Osteoblast (primary cell): ENCODE data around the gene CNBD2. TPM values are rescaled to one million over a fixed set of nuclear protein-coding genes. Genes with fewer than 3 reads are reported as not detected.

Experiments used
- DNase-seq: peaks from one replicate; pipeline ENCODE4 v3.0.0; 2011; ENCODE audit warnings: low spot score, mixed read lengths; ENCODE audit not compliant: insufficient read length; ENCODE audit errors: missing footprints
- H2AFZ ChIP-seq: 2 replicates; pipeline ENCODE4 v1.6.0; 2011; ENCODE audit warnings: mild to moderate bottlenecking, low read length
- H3K27ac ChIP-seq: 2 replicates; pipeline ENCODE4 v1.5.1; 2011; ENCODE audit warnings: mild to moderate bottlenecking, low read depth, low read length, moderate library complexity
- H3K27me3 ChIP-seq: 2 replicates; pipeline ENCODE4 v1.6.0; 2012; ENCODE audit warnings: mild to moderate bottlenecking, control low read depth, inconsistent platforms, low read length, moderate library complexity; ENCODE audit not compliant: insufficient read depth
- H3K36me3 ChIP-seq: 2 replicates; pipeline ENCODE4 v1.5.1; 2011; ENCODE audit warnings: mild to moderate bottlenecking, low read length, control low read depth, moderate library complexity; ENCODE audit not compliant: insufficient read depth
- H3K4me1 ChIP-seq: 2 replicates; pipeline ENCODE4 v1.5.1; 2011; ENCODE audit warnings: mild to moderate bottlenecking, low read length, control low read depth, moderate library complexity; ENCODE audit not compliant: insufficient read depth
- H3K4me2 ChIP-seq: 2 replicates; pipeline ENCODE4 v1.6.0; 2011; ENCODE audit warnings: mild to moderate bottlenecking, low read length; ENCODE audit not compliant: insufficient read depth
- H3K4me3 ChIP-seq: fragments of 200-600 bp; sonication (generic); 3 replicates; pipeline ENCODE4 v1.5.1; 2012; ENCODE audit warnings: mild to moderate bottlenecking, low read length, inconsistent platforms; ENCODE audit not compliant: insufficient read depth
- H3K79me2 ChIP-seq: 2 replicates; pipeline ENCODE4 v1.6.0; 2012; ENCODE audit warnings: mild to moderate bottlenecking, low read length, control low read depth, inconsistent platforms; ENCODE audit not compliant: insufficient read depth
- H3K9me3 ChIP-seq: 2 replicates; pipeline ENCODE4 v1.5.1; 2011; ENCODE audit warnings: low read depth, low read length, control low read depth
- H4K20me1 ChIP-seq: 2 replicates; pipeline ENCODE4 v1.6.0; 2012; ENCODE audit warnings: mild to moderate bottlenecking, low read length, control low read depth; ENCODE audit not compliant: insufficient read depth
- CTCF ChIP-seq: IDR thresholded peaks from 2 replicates; pipeline ENCODE4 v1.5.1; 2011; ENCODE audit warnings: mild to moderate bottlenecking, low read depth, low read length, moderate library complexity; ENCODE audit errors: extremely low read depth
- total RNA-seq: library from RNA; depleted of rRNA; stranded (reverse); fragments of >200 nt; gene quantifications from 2 replicates; pipeline ENCODE4 v1.2.3, GENCODE V29; 2012

CNBD2 gene
- total RNA-seq, 1 donor, result 0.72 TPM

- Histone ChIP-seq H4K20me1 (no peaks in the 10 kb centered on the region), H3K27me3 (peaks cover 4% of the 10 kb centered on the region), H3K4me1 (peaks cover 13% of the 10 kb centered on the region), H3K27ac (no peak overlapping the region), H3K79me2 (no peaks in the 10 kb centered on the region), H2AFZ (no peak overlapping the region), H3K9me3 (no peaks in the 10 kb centered on the region), H3K4me2 (no peak overlapping the region), H3K4me3 (no peak overlapping the region), H3K36me3 (no peaks in the 10 kb centered on the region)
- no peak for TF ChIP-seq CTCF
- DNase-seq, result peak; percentile 17
Measured at GRCh38 chr20:36031806-36032205, 63.4 kb downstream of the CNBD2 start.

- Histone ChIP-seq H3K27ac (no peak overlapping the region), H2AFZ (no peak overlapping the region), H3K27me3 (peaks cover 3% of the 10 kb centered on the region), H3K36me3 (no peaks in the 10 kb centered on the region), H3K79me2 (no peaks in the 10 kb centered on the region), H3K4me1 (peaks cover 13% of the 10 kb centered on the region), H4K20me1 (no peaks in the 10 kb centered on the region), H3K4me2 (no peak overlapping the region), H3K9me3 (no peaks in the 10 kb centered on the region), H3K4me3 (no peak overlapping the region)
- no peak for TF ChIP-seq CTCF
- no peak for DNase-seq
Measured at GRCh38 chr20:36034875-36035274, 66.5 kb downstream of the CNBD2 start.

- Histone ChIP-seq H3K4me2 (peak overlapping the region; percentile 20), H3K27ac (no peak overlapping the region), H3K79me2 (no peaks in the 10 kb centered on the region), H4K20me1 (no peaks in the 10 kb centered on the region), H2AFZ (no peak overlapping the region), H3K27me3 (no peaks in the 10 kb centered on the region), H3K4me3 (no peak overlapping the region), H3K4me1 (peaks cover 13% of the 10 kb centered on the region), H3K36me3 (no peaks in the 10 kb centered on the region), H3K9me3 (no peaks in the 10 kb centered on the region)
- no peak for TF ChIP-seq CTCF
- peak; percentile 81 for DNase-seq
Measured at GRCh38 chr20:36035745-36036144, 67.4 kb downstream of the CNBD2 start.

GRCh38 chr20:36036688-36037087, 68.3 kb downstream of the CNBD2 start:
- Histone ChIP-seq H3K4me2 (no peak overlapping the region), H3K9me3 (no peaks in the 10 kb centered on the region), H3K4me1 (peaks cover 13% of the 10 kb centered on the region), H3K27me3 (no peaks in the 10 kb centered on the region), H3K27ac (no peak overlapping the region), H3K4me3 (no peak overlapping the region), H3K79me2 (no peaks in the 10 kb centered on the region), H4K20me1 (peaks cover 3% of the 10 kb centered on the region), H2AFZ (no peak overlapping the region), H3K36me3 (no peaks in the 10 kb centered on the region)
- no peak for TF ChIP-seq CTCF
- peak; percentile 50 for DNase-seq
